ENCODE measurements around the gene VAC14.

Gene VAC14

GRCh38 chr16:70703041-70703834 lies 97.7 kb downstream of the VAC14 start:
- DNase-seq = no peak

GRCh38 chr16:70702624-70703023 lies 98.3 kb downstream of the VAC14 start:
- DNase-seq = no peak

GRCh38 chr16:70701998-70702397 lies 99.0 kb downstream of the VAC14 start:
- DNase-seq = no peak

GRCh38 chr16:70701596-70701995 lies 99.4 kb downstream of the VAC14 start:
- no peak for DNase-seq

- no peak for DNase-seq
Measured at GRCh38 chr16:70701036-70701435, 99.9 kb downstream of the VAC14 start.

- no peak for DNase-seq
Measured at GRCh38 chr16:70700101-70701020, 100.6 kb downstream of the VAC14 start.

GRCh38 chr16:70699696-70700095 lies 101.3 kb downstream of the VAC14 start:
- no peak for DNase-seq

GRCh38 chr16:70698901-70699300 lies 102.1 kb downstream of the VAC14 start:
- no peak for DNase-seq

- DNase-seq = no peak
Measured at GRCh38 chr16:70697594-70698170, 103.3 kb downstream of the VAC14 start.

GRCh38 chr16:70696952-70697593 lies 103.9 kb downstream of the VAC14 start:
- DNase-seq = no peak

- no peak for DNase-seq
Measured at GRCh38 chr16:70696355-70696754, 104.6 kb downstream of the VAC14 start.

GRCh38 chr16:70695331-70696070 lies 105.5 kb downstream of the VAC14 start:
- DNase-seq = no peak

GRCh38 chr16:70694868-70695218 lies 106.1 kb downstream of the VAC14 start:
- DNase-seq = no peak

GRCh38 chr16:70694088-70694867 lies 106.7 kb downstream of the VAC14 start:
- no peak for DNase-seq

- DNase-seq = no peak
Measured at GRCh38 chr16:70692873-70693671, 107.9 kb downstream of the VAC14 start.

GRCh38 chr16:70692130-70692872 lies 108.7 kb downstream of the VAC14 start:
- no peak for DNase-seq

GRCh38 chr16:70691223-70692129 lies 109.5 kb downstream of the VAC14 start:
- no peak for DNase-seq

- no peak for DNase-seq
Measured at GRCh38 chr16:70689970-70690891, 110.7 kb downstream of the VAC14 start.

Data from stimulated activated CD4-positive, alpha-beta T cell treated with anti-CD3 and anti-CD28 coated beads, Interleukin-4, amount 100 ng/mL, for 1 hour (primary cell).